KMS-11 (cell line): ENCODE data around the gene HPN.

Experiments used
- H2AFZ ChIP-seq: fragments of 200-600 bp; sonication (generic); 2 replicates; pipeline ENCODE4 v1.6.1; 2016; ENCODE audit warnings: antibody characterized with exemption, mixed run types, low read depth
- H3K27ac ChIP-seq: fragments of 200-600 bp; sonication (generic); 2 replicates; pipeline ENCODE4 v1.6.1; 2016; ENCODE audit warnings: mild to moderate bottlenecking, mixed run types
- H3K27me3 ChIP-seq: fragments of 200-600 bp; sonication (generic); 2 replicates; pipeline ENCODE4 v1.6.1; 2017; ENCODE audit warnings: mild to moderate bottlenecking, low read depth, mixed run types, moderate library complexity; ENCODE audit not compliant: insufficient read depth
- H3K36me3 ChIP-seq: fragments of 200-600 bp; sonication (generic); 2 replicates; pipeline ENCODE4 v1.6.1; 2017; ENCODE audit warnings: mild to moderate bottlenecking, mixed run types; ENCODE audit not compliant: insufficient read depth
- H3K4me1 ChIP-seq: fragments of 200-600 bp; sonication (generic); 2 replicates; pipeline ENCODE4 v1.6.1; 2016; ENCODE audit warnings: mild to moderate bottlenecking, low read depth, mixed run types; ENCODE audit not compliant: poor library complexity, severe bottlenecking
- H3K4me2 ChIP-seq: fragments of 200-600 bp; sonication (generic); 2 replicates; pipeline ENCODE4 v1.7.0; 2016; ENCODE audit warnings: mild to moderate bottlenecking, mixed run types
- H3K4me3 ChIP-seq: fragments of 200-600 bp; sonication (generic); IDR thresholded peaks from 2 replicates; pipeline ENCODE4 v1.6.1; 2017; ENCODE audit warnings: low read depth, low read length, mixed read lengths; ENCODE audit not compliant: insufficient read depth
- H3K79me2 ChIP-seq: fragments of 200-600 bp; sonication (generic); 2 replicates; pipeline ENCODE4 v1.6.1; 2016; ENCODE audit warnings: low read depth, mixed run types; ENCODE audit not compliant: insufficient read depth
- H3K9ac ChIP-seq: fragments of 200-600 bp; sonication (generic); 2 replicates; pipeline ENCODE4 v1.6.1; 2016; ENCODE audit warnings: mild to moderate bottlenecking, mixed run types
- H4K20me1 ChIP-seq: fragments of 200-600 bp; sonication (generic); 2 replicates; pipeline ENCODE4 v1.6.1; 2016; ENCODE audit warnings: mild to moderate bottlenecking, mixed run types; ENCODE audit not compliant: insufficient read depth
- CTCF ChIP-seq: fragments of 200-600 bp; sonication (generic); conservative IDR thresholded peaks from 2 replicates; pipeline ENCODE4 v1.6.1; 2017; ENCODE audit warnings: low read depth, mild to moderate bottlenecking, antibody characterized with exemption, low read length, moderate library complexity, mixed read lengths

Gene HPN

GRCh38 chr19:35052599-35053190 lies 11.2 kb downstream of the HPN start:
- TF ChIP-seq CTCF, result no peak
- H3K36me3 ChIP-seq, result no peaks in the 10 kb centered on the region
- peaks cover 21% of the 10 kb centered on the region; the same call in 1 of the 2 replicates for H3K27me3 ChIP-seq
- no peak overlapping the region for H3K9ac ChIP-seq
- no peaks in the 10 kb centered on the region for H3K79me2 ChIP-seq
- H2AFZ ChIP-seq, result no peak overlapping the region
- H3K4me3 ChIP-seq, result no peak overlapping the region
- H3K4me1 ChIP-seq, result no peaks in the 10 kb centered on the region
- H3K27ac ChIP-seq, result no peak overlapping the region
- no peak overlapping the region for H3K4me2 ChIP-seq
- no peaks in the 10 kb centered on the region for H4K20me1 ChIP-seq

GRCh38 chr19:35053667-35054293 lies 12.3 kb downstream of the HPN start:
- Histone ChIP-seq H3K4me1 (no peaks in the 10 kb centered on the region), H3K4me2 (no peak overlapping the region), H3K4me3 (no peak overlapping the region), H3K36me3 (no peaks in the 10 kb centered on the region), H3K79me2 (no peaks in the 10 kb centered on the region), H2AFZ (no peak overlapping the region), H4K20me1 (no peaks in the 10 kb centered on the region), H3K27ac (no peak overlapping the region), H3K27me3 (peaks cover 22% of the 10 kb centered on the region; the same call in 1 of the 2 replicates), H3K9ac (no peak overlapping the region)
- no peak for TF ChIP-seq CTCF

DNA sequence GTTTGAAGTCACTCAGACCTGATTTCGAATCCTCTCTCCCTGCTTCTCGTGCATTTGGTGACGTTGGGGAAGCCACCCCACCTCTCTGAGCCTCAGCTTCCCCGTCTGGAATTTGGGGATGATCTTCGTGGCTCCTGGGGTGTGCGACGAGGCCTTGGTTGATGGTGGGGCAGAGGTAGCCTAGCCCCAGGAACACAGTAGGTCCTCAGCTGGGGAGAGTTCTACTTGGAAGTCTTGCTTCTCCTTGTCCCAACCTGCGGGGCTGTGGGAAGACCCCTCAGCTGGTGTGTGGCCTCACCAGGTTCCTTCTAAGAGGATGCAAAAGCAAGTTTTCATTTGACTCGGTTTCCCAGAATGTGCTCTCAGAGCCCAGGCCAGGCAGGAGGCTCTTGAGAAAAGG lies 13.1 kb downstream of the HPN start:
- Histone ChIP-seq H3K4me3 (no peak overlapping the region), H3K36me3 (no peaks in the 10 kb centered on the region), H4K20me1 (no peaks in the 10 kb centered on the region), H3K27ac (no peak overlapping the region), H3K4me2 (no peak overlapping the region), H3K27me3 (peaks cover 22% of the 10 kb centered on the region; the same call in 1 of the 2 replicates), H2AFZ (no peak overlapping the region), H3K9ac (no peak overlapping the region), H3K79me2 (no peaks in the 10 kb centered on the region), H3K4me1 (no peaks in the 10 kb centered on the region)
- TF ChIP-seq CTCF, result no peak

GRCh38 chr19:35055715-35056179 lies 14.2 kb downstream of the HPN start:
- Histone ChIP-seq H4K20me1 (no peaks in the 10 kb centered on the region), H3K4me1 (no peaks in the 10 kb centered on the region), H3K27me3 (peaks cover 22% of the 10 kb centered on the region; the same call in 1 of the 2 replicates), H3K4me3 (no peak overlapping the region), H2AFZ (no peak overlapping the region), H3K4me2 (no peak overlapping the region), H3K9ac (no peak overlapping the region), H3K36me3 (no peaks in the 10 kb centered on the region), H3K27ac (no peak overlapping the region), H3K79me2 (no peaks in the 10 kb centered on the region)
- TF ChIP-seq CTCF, result no peak
